Muscle layer of colon (tissue), 2 donors: ENCODE results near the gene MRAP.

Experiments used
- H3K27ac ChIP-seq: one replicate; pipeline ENCODE4 v1.7.0; 2013; ENCODE audit warnings: low read depth, mild to moderate bottlenecking, low read length, moderate library complexity
- H3K27me3 ChIP-seq, 2 donors: one replicate each; pipeline ENCODE4 v1.7.0; 2013; ENCODE audit warnings: low read length in 2 of 2, mild to moderate bottlenecking in 2 of 2; ENCODE audit not compliant: insufficient read depth in 2 of 2, control insufficient read depth in 1 of 2
- H3K36me3 ChIP-seq: one replicate; pipeline ENCODE4 v1.7.0; 2013; ENCODE audit warnings: mild to moderate bottlenecking, low read length; ENCODE audit not compliant: insufficient read depth
- H3K4me1 ChIP-seq: one replicate; pipeline ENCODE4 v1.7.0; 2013; ENCODE audit warnings: mild to moderate bottlenecking, low read length; ENCODE audit not compliant: insufficient read depth
- H3K4me3 ChIP-seq, 2 donors: one replicate each; pipeline ENCODE4 v1.7.0; 2013; ENCODE audit warnings: low read length in 2 of 2, low read depth in 1 of 2, mild to moderate bottlenecking in 1 of 2, moderate library complexity in 1 of 2
- H3K9ac ChIP-seq: one replicate; pipeline ENCODE4 v1.7.0; 2013; ENCODE audit warnings: low read length
- H3K9me3 ChIP-seq: one replicate; pipeline ENCODE4 v1.7.0; 2013; ENCODE audit warnings: mild to moderate bottlenecking, low read length
- donor health status: abdominal sarcoma.
- donor health status: Adenocarcinoma of cecum.

Gene MRAP

DNA sequence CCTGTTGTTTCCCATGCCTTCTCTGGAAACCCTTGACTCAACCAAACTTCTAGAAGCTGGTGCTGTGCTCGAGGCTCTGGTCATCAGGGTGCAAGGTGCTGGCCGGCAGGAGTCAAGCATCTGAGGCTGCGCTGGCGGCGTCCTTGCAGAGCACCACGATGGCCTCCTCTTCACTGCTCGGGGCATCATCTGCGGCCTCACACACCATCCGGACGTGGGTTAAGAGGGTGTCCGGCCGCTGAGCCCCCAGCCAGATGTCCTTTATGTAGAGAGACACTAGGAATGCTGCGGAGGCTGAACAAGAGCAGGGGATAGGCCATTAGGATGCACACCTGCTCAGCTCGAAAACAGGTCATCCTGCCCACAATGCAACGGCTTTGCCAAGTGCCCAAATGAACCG lies 16.2 kb downstream of the MRAP start:
- Histone ChIP-seq H3K27ac (no peak overlapping the region), H3K4me3 (no peak overlapping the region), H3K9ac (no peak overlapping the region), H3K27me3 (no peaks in the 10 kb centered on the region), H3K9me3 (no peaks in the 10 kb centered on the region), H3K36me3 (peaks cover 45% of the 10 kb centered on the region), H3K4me1 (no peaks in the 10 kb centered on the region)

DNA sequence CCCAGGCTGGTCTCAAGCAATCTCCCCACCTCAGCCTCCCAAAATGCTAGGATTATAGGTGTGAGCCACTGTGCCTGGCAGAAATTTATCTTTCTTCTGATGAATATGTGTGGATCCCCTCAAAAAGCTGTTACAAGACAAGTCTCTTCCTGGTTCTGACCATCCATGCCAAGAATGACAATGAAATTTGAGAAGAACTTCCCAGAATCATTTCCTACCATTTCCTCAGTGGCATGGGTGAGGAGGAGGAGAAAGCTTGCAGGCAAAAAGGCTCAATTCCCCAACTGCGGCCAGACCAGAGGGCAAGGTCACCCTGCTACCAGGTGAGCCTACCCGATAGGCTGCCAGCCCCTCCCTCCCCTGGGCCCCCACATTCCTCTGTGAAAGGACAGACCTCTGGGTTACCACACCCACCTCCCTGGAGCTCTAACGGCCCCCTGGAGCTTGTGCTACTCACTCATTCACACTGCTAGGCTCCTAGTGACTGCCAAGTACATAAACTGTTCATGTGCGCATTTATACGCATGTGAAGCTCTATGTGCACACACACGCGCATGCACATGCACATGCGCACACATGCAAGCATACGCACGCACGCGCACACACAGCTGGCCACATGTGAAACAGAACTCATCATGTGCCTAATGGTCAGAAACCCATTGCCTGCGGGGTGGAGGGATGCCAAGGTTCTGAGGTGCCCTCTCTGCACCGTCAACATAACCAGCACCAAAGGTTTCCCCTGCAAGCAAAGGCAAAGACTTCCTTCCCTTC lies 17.0 kb downstream of the MRAP start:
- H3K27ac ChIP-seq = no peak overlapping the region
- H3K4me3 ChIP-seq = no peak overlapping the region
- no peaks in the 10 kb centered on the region for H3K27me3 ChIP-seq
- no peaks in the 10 kb centered on the region for H3K9me3 ChIP-seq
- H3K9ac ChIP-seq = no peak overlapping the region
- H3K36me3 ChIP-seq = peaks cover 49% of the 10 kb centered on the region
- H3K4me1 ChIP-seq = no peaks in the 10 kb centered on the region

DNA sequence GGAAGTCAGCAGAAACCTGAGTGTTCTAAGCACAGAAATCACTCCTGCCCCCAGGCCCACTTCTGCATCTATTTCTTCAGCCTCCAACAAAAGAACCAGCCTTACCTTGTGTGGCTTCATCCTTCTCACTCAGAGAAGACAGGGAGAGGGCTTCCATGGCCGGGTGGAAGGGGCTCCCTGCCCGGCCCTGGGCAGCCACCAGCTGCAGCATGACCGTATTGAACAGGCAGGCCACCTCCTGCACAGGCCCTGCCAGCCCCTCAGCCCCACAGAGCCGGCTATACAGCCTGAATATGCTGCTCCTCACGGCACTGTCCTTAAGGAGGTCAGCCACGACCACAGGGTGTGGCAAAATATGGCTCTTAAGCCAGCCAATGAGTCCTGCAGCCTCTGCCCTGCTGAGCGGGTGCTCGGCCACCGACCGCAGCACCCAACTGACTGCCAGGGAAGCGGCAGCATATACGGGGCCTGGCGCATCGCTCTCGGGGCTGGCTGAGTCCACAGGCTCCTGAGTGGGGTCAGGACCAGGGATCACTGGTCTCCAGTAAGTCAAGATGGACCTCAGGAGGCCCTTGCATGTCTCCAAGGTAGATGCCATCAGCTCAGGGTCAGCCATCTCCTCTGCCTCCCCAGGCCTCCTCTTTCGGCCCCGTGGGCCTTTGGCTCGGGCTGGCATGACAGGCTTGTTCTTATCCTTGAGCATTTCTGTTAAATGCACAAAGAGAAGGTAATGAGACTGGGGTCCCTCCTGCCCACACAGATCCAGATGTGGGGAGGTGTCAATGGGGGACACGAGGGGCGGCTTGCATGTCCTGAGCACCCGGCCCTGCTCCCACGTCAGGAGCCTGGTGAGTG lies 17.9 kb downstream of the MRAP start:
- Histone ChIP-seq H3K4me3 (no peak overlapping the region), H3K36me3 (peaks cover 56% of the 10 kb centered on the region), H3K9me3 (no peaks in the 10 kb centered on the region), H3K27me3 (no peaks in the 10 kb centered on the region), H3K4me1 (no peaks in the 10 kb centered on the region), H3K27ac (no peak overlapping the region), H3K9ac (no peak overlapping the region)

DNA sequence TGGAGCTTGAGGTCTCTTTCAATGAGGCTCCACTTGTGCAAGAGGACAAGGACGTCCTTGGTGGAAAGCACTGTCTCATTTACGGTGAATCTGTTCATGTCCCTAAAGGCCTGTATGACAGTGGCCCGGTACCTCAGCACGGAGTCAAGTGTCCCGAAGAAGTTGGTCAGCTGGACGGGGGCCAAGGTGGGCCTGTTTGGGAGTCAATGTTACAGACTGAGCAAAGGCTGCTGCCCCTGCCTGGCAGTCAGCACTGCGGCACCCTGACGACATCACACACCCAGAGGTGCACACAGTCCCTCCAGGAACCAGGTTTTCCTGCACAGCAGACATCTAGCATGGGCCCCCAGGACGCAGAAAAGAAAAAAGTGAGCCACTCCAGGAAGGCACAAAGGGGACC lies 19.1 kb downstream of the MRAP start:
- no peak overlapping the region for H3K4me3 ChIP-seq
- no peak overlapping the region for H3K27ac ChIP-seq

DNA sequence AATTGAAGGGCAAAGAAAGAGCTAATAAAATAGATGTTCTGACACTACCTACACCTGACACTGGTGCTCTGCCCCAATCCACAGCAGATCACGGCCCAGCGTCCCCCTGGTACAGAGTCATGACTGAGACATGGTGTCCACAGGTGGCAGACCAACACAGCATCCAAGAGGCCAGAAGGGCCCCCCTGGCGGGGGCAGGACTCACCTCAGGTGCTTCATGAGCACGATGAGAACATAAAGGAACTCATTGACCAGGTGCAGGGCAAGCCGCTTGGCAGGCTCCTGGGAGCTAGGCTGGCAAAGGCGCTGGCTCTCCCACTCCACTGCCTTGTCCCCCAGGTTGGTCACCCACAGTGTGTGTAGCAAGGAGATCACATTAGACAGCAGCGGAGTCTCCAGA lies 20.4 kb downstream of the MRAP start:
- Histone ChIP-seq H3K9ac (no peak overlapping the region), H3K27ac (no peak overlapping the region), H3K4me1 (no peaks in the 10 kb centered on the region), H3K9me3 (no peaks in the 10 kb centered on the region), H3K27me3 (no peaks in the 10 kb centered on the region), H3K36me3 (peaks cover 78% of the 10 kb centered on the region), H3K4me3 (no peak overlapping the region)

More for the DNA sequence above, 19.1 kb downstream of the MRAP start:
- H3K27me3 ChIP-seq = no peaks in the 10 kb centered on the region
- H3K9me3 ChIP-seq = no peaks in the 10 kb centered on the region
- no peaks in the 10 kb centered on the region for H3K4me1 ChIP-seq
- H3K9ac ChIP-seq = no peak overlapping the region
- peaks cover 65% of the 10 kb centered on the region for H3K36me3 ChIP-seq

DNA sequence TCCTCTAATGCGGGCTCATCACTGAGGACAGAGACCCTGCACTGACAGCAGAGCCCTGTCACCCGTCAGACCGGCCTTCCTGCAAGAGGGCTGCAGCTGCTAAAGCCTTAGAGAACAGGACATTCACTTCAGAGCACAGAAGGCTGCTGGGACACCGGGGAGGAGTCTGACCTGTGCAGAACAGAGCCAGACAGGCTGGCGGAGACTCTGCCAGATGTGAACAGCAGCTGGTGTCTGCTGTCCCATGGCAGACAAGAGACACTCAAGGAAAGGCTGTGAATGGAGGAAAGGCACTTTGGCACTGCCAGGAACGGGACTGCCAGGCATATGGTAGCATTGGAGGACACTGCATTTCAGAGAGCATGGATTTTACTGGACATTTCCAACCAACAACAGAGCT lies 21.4 kb downstream of the MRAP start:
- no peak overlapping the region for H3K9ac ChIP-seq
- no peak overlapping the region for H3K4me3 ChIP-seq
- H3K27me3 ChIP-seq = no peaks in the 10 kb centered on the region
- H3K27ac ChIP-seq = no peak overlapping the region
- no peaks in the 10 kb centered on the region for H3K9me3 ChIP-seq
- no peaks in the 10 kb centered on the region for H3K4me1 ChIP-seq
- peaks cover 80% of the 10 kb centered on the region for H3K36me3 ChIP-seq

DNA sequence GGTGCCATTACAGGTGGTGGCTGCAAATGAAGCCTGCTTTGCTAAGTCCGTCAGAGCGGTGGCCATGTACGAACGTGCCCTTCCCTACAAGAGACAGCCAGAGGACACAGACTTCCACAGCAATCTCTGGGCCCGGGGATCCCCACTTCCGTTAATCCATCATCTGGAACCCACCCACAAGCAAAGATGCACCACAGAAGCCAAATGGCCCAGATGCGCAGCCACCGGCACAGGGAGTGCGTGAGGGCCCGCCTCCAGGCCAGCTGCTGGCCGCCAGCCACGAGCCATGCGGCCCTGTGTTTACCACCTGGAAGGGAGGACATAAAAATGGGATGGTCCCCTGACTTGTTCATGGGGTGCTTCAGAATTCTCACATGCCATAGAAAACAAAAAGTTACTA lies 22.1 kb downstream of the MRAP start:
- H3K4me1 ChIP-seq = no peaks in the 10 kb centered on the region
- H3K4me3 ChIP-seq = no peak overlapping the region
- no peak overlapping the region for H3K9ac ChIP-seq
- no peaks in the 10 kb centered on the region for H3K27me3 ChIP-seq
- H3K36me3 ChIP-seq = peaks cover 85% of the 10 kb centered on the region
- H3K27ac ChIP-seq = no peak overlapping the region
- H3K9me3 ChIP-seq = no peaks in the 10 kb centered on the region

DNA sequence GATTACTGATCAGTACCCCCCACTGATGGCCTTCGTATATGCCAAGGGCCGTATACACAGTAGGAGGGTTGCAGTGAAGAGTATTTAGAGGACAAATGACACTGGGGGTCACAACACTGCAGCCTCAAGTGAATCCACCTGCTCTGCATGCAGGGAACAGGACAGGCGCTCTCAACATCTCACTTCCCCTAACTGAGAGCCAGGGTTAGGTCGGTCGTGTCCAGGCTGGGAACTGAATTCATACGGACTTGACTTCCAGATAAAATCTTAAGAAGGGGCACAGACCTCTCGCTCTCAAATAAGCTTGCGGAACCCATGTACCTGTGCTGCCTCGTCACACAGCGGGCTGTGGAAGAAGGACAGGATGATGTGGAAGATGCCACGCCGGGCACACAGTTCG lies 22.8 kb downstream of the MRAP start:
- Histone ChIP-seq H3K4me1 (no peaks in the 10 kb centered on the region), H3K9me3 (no peaks in the 10 kb centered on the region), H3K36me3 (peaks cover 82% of the 10 kb centered on the region), H3K27me3 (no peaks in the 10 kb centered on the region), H3K4me3 (no peak overlapping the region), H3K27ac (no peak overlapping the region), H3K9ac (no peak overlapping the region)

DNA sequence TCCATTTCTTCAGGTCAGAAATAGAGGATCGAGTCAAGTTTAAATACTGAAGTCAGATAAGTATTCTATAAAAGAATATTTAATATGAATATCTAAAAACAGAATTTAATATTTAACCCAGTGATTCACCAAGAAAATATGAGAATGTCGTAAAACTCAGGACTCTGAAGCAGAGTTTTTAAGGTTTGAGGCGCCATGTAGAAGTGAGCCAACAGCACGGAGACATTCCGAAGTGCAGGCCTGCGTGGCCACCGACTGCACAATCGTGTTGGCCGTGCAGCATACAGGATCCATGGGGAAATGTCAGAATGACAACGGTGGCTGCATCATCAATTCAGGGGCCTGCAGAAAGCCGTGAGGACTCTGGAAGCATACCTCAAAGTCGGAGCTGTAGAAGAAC lies 23.4 kb downstream of the MRAP start:
- no peaks in the 10 kb centered on the region for H3K9me3 ChIP-seq
- no peak overlapping the region for H3K4me3 ChIP-seq
- H3K9ac ChIP-seq = no peak overlapping the region
- no peaks in the 10 kb centered on the region for H3K4me1 ChIP-seq
- no peak overlapping the region for H3K27ac ChIP-seq
- no peaks in the 10 kb centered on the region for H3K27me3 ChIP-seq
- H3K36me3 ChIP-seq = peaks cover 81% of the 10 kb centered on the region

DNA sequence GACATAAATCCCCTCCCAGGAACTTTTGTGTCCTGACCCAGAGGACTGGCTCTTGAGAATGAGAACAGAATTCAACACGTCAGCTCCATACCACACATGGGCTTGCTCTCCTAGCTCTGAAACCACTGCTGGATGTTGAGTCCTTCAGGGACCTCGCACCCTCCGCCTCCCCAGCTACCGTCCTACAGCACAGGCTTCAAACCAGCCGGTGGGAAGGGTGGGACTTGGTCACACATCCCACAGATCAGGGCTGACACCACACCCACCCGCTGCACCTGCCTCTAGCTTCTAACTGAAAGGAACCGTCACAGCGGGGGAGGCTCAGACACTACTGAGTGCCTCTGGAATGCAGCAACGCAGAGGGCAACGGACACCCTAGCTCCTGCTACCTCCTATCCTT lies 24.0 kb downstream of the MRAP start:
- no peaks in the 10 kb centered on the region for H3K4me1 ChIP-seq
- no peaks in the 10 kb centered on the region for H3K9me3 ChIP-seq
- H3K4me3 ChIP-seq = no peak overlapping the region
- no peak overlapping the region for H3K27ac ChIP-seq
- H3K9ac ChIP-seq = no peak overlapping the region
- H3K36me3 ChIP-seq = peaks cover 75% of the 10 kb centered on the region
- no peaks in the 10 kb centered on the region for H3K27me3 ChIP-seq

DNA sequence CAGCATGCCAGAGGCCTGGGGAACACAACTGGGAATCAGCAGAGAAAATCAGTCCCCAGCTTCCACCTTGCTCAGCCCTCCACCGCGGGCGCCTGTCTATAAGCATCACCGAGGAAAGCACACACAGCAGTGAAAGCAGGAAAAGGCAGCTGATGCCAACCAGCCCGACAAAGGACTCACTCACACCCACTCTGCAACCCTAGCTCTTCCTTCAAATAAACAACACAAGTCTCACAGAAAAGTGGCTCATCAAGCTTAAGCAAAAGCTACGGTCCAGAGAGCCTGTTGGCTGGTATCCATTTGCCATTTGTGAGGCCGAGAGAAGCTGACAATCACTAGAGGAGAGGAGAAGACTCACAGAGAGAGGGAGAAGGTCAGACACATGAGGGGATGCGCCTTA lies 27.1 kb downstream of the MRAP start:
- Histone ChIP-seq H3K9ac (no peak overlapping the region), H3K4me3 (no peak overlapping the region), H3K27me3 (no peaks in the 10 kb centered on the region), H3K36me3 (peaks cover 51% of the 10 kb centered on the region), H3K4me1 (peaks cover 18% of the 10 kb centered on the region), H3K27ac (no peak overlapping the region), H3K9me3 (no peaks in the 10 kb centered on the region)
